ENCODE results near the gene TAX1BP1.

Gene TAX1BP1

GRCh38 chr7:27810186-27810585, 70.2 kb downstream of the TAX1BP1 start:
- Histone ChIP-seq H3K4me3 (ENCODE audit: low read length) (no peak overlapping the region), H3K36me3 (ENCODE audit: control insufficient read depth, insufficient read depth, low read length) (no peaks in the 10 kb centered on the region), H3K27ac (ENCODE audit: low read length) (no peak overlapping the region), H3K4me1 (ENCODE audit: control insufficient read depth, insufficient read depth, low read length) (no peaks in the 10 kb centered on the region), H3K27me3 (ENCODE audit: control insufficient read depth, insufficient read depth, low read length) (no peaks in the 10 kb centered on the region), H3K9me3 (ENCODE audit: control insufficient read depth, insufficient read depth, low read length) (no peaks in the 10 kb centered on the region)
- no CpG with 5 or more reads among the region's 4 CpGs for WGBS (ENCODE audit: insufficient coverage, insufficient read length)
- no peak for DNase-seq (ENCODE audit: low read depth, low spot score)

GRCh38 chr7:27812706-27813105, 72.7 kb downstream of the TAX1BP1 start:
- H3K4me1 ChIP-seq (ENCODE audit: control insufficient read depth, insufficient read depth, low read length), result no peaks in the 10 kb centered on the region
- DNase-seq (ENCODE audit: low read depth, low spot score), result no peak
- WGBS (ENCODE audit: insufficient coverage, insufficient read length), result no CpG with 5 or more reads among the region's 2 CpGs
- no peak overlapping the region for H3K4me3 ChIP-seq (ENCODE audit: low read length)
- no peak overlapping the region for H3K27ac ChIP-seq (ENCODE audit: low read length)
- H3K36me3 ChIP-seq (ENCODE audit: control insufficient read depth, insufficient read depth, low read length), result no peaks in the 10 kb centered on the region
- no peaks in the 10 kb centered on the region for H3K9me3 ChIP-seq (ENCODE audit: control insufficient read depth, insufficient read depth, low read length)
- H3K27me3 ChIP-seq (ENCODE audit: control insufficient read depth, insufficient read depth, low read length), result no peaks in the 10 kb centered on the region

GRCh38 chr7:27822245-27822644, 82.3 kb downstream of the TAX1BP1 start:
- no peak overlapping the region for H3K27ac ChIP-seq (ENCODE audit: low read length)
- H3K4me3 ChIP-seq (ENCODE audit: low read length), result no peak overlapping the region
- no peaks in the 10 kb centered on the region for H3K27me3 ChIP-seq (ENCODE audit: control insufficient read depth, insufficient read depth, low read length)
- no peak for DNase-seq (ENCODE audit: low read depth, low spot score)
- no peaks in the 10 kb centered on the region; the same call in 1 of the 2 replicates for H3K36me3 ChIP-seq (ENCODE audit: control insufficient read depth, insufficient read depth, low read length)
- no peaks in the 10 kb centered on the region for H3K4me1 ChIP-seq (ENCODE audit: control insufficient read depth, insufficient read depth, low read length)
- no CpG with 5 or more reads among the region's 2 CpGs for WGBS (ENCODE audit: insufficient coverage, insufficient read length)
- H3K9me3 ChIP-seq (ENCODE audit: control insufficient read depth, insufficient read depth, low read length), result no peaks in the 10 kb centered on the region

- Histone ChIP-seq H3K27me3 (ENCODE audit: control insufficient read depth, insufficient read depth, low read length) (no peaks in the 10 kb centered on the region), H3K9me3 (ENCODE audit: control insufficient read depth, insufficient read depth, low read length) (no peaks in the 10 kb centered on the region), H3K4me3 (ENCODE audit: low read length) (no peak overlapping the region), H3K27ac (ENCODE audit: low read length) (no peak overlapping the region), H3K36me3 (ENCODE audit: control insufficient read depth, insufficient read depth, low read length) (no peaks in the 10 kb centered on the region; the same call in 1 of the 2 replicates), H3K4me1 (ENCODE audit: control insufficient read depth, insufficient read depth, low read length) (no peaks in the 10 kb centered on the region)
- no peak for DNase-seq (ENCODE audit: low read depth, low spot score)
- no CpG with 5 or more reads among the region's 2 CpGs for WGBS (ENCODE audit: insufficient coverage, insufficient read length)
Observed at GRCh38 chr7:27825891-27826290, 85.9 kb downstream of the TAX1BP1 start.

- no peak for DNase-seq (ENCODE audit: low read depth, low spot score)
- H3K27ac ChIP-seq (ENCODE audit: low read length), result no peak overlapping the region
Observed at GRCh38 chr7:27826357-27826756, 86.4 kb downstream of the TAX1BP1 start.

GRCh38 chr7:27834179-27834921, 94.4 kb downstream of the TAX1BP1 start:
- H3K4me3 ChIP-seq (ENCODE audit: low read length), result no peak overlapping the region
- 0 out of 2 replicates have a peak, but pooled peaks cover 3% of the 10 kb centered on the region for H3K4me1 ChIP-seq (ENCODE audit: control insufficient read depth, insufficient read depth, low read length)
- no peaks in the 10 kb centered on the region for H3K9me3 ChIP-seq (ENCODE audit: control insufficient read depth, insufficient read depth, low read length)
- H3K27ac ChIP-seq (ENCODE audit: low read length), result no peak overlapping the region
- no peaks in the 10 kb centered on the region for H3K27me3 ChIP-seq (ENCODE audit: control insufficient read depth, insufficient read depth, low read length)
- peaks cover 3% of the 10 kb centered on the region; the same call in 1 of the 2 replicates for H3K36me3 ChIP-seq (ENCODE audit: control insufficient read depth, insufficient read depth, low read length)
- DNase-seq (ENCODE audit: low read depth, low spot score), result no peak
- WGBS (ENCODE audit: insufficient coverage, insufficient read length), result no CpG with 5 or more reads among the region's 7 CpGs

More at GRCh38 chr7:27826357-27826756, 86.4 kb downstream of the TAX1BP1 start:
- no peaks in the 10 kb centered on the region; the same call in 1 of the 2 replicates for H3K36me3 ChIP-seq (ENCODE audit: control insufficient read depth, insufficient read depth, low read length)
- no peaks in the 10 kb centered on the region for H3K27me3 ChIP-seq (ENCODE audit: control insufficient read depth, insufficient read depth, low read length)
- no CpG with 5 or more reads among the region's 5 CpGs for WGBS (ENCODE audit: insufficient coverage, insufficient read length)
- H3K4me1 ChIP-seq (ENCODE audit: control insufficient read depth, insufficient read depth, low read length), result no peaks in the 10 kb centered on the region
- H3K9me3 ChIP-seq (ENCODE audit: control insufficient read depth, insufficient read depth, low read length), result no peaks in the 10 kb centered on the region
- H3K4me3 ChIP-seq (ENCODE audit: low read length), result no peak overlapping the region

- WGBS (ENCODE audit: insufficient coverage, insufficient read length), result no CpG with 5 or more reads among the region's 7 CpGs
- Histone ChIP-seq H3K9me3 (ENCODE audit: control insufficient read depth, insufficient read depth, low read length) (no peaks in the 10 kb centered on the region), H3K4me1 (ENCODE audit: control insufficient read depth, insufficient read depth, low read length) (0 out of 2 replicates have a peak, but pooled peaks cover 3% of the 10 kb centered on the region), H3K27ac (ENCODE audit: low read length) (no peak overlapping the region), H3K36me3 (ENCODE audit: control insufficient read depth, insufficient read depth, low read length) (peaks cover 3% of the 10 kb centered on the region; the same call in 1 of the 2 replicates), H3K4me3 (ENCODE audit: low read length) (no peak overlapping the region), H3K27me3 (ENCODE audit: control insufficient read depth, insufficient read depth, low read length) (no peaks in the 10 kb centered on the region)
- DNase-seq (ENCODE audit: low read depth, low spot score), result no peak
Observed at GRCh38 chr7:27835376-27835775, 95.4 kb downstream of the TAX1BP1 start.

GRCh38 chr7:27836536-27836935, 96.6 kb downstream of the TAX1BP1 start:
- H3K9me3 ChIP-seq (ENCODE audit: control insufficient read depth, insufficient read depth, low read length), result no peaks in the 10 kb centered on the region
- H3K27me3 ChIP-seq (ENCODE audit: control insufficient read depth, insufficient read depth, low read length), result no peaks in the 10 kb centered on the region
- peaks cover 3% of the 10 kb centered on the region; the same call in 1 of the 2 replicates for H3K36me3 ChIP-seq (ENCODE audit: control insufficient read depth, insufficient read depth, low read length)
- DNase-seq (ENCODE audit: low read depth, low spot score), result no peak
- H3K27ac ChIP-seq (ENCODE audit: low read length), result no peak overlapping the region
- no peak overlapping the region for H3K4me3 ChIP-seq (ENCODE audit: low read length)
- no CpG with 5 or more reads among the region's 2 CpGs for WGBS (ENCODE audit: insufficient coverage, insufficient read length)
- 0 out of 2 replicates have a peak, but pooled peaks cover 3% of the 10 kb centered on the region for H3K4me1 ChIP-seq (ENCODE audit: control insufficient read depth, insufficient read depth, low read length)

GRCh38 chr7:27839099-27839498, 99.1 kb downstream of the TAX1BP1 start:
- no peak overlapping the region for H3K4me3 ChIP-seq (ENCODE audit: low read length)
- no peaks in the 10 kb centered on the region for H3K27me3 ChIP-seq (ENCODE audit: control insufficient read depth, insufficient read depth, low read length)
- no peak overlapping the region for H3K27ac ChIP-seq (ENCODE audit: low read length)
- no peaks in the 10 kb centered on the region for H3K36me3 ChIP-seq (ENCODE audit: control insufficient read depth, insufficient read depth, low read length)
- H3K9me3 ChIP-seq (ENCODE audit: control insufficient read depth, insufficient read depth, low read length), result no peaks in the 10 kb centered on the region
- WGBS (ENCODE audit: insufficient coverage, insufficient read length), result no CpG with 5 or more reads among the region's 10 CpGs
- peaks cover 4% of the 10 kb centered on the region for H3K4me1 ChIP-seq (ENCODE audit: control insufficient read depth, insufficient read depth, low read length)
- DNase-seq (ENCODE audit: low read depth, low spot score), result no peak

GRCh38 chr7:27840313-27840712, 100.4 kb downstream of the TAX1BP1 start:
- no CpG with 5 or more reads among the region's 8 CpGs for whole genome bisulfite sequencing (ENCODE audit: insufficient coverage, insufficient read length)
- Histone ChIP-seq H3K36me3 (ENCODE audit: control insufficient read depth, insufficient read depth, low read length) (no peaks in the 10 kb centered on the region), H3K4me3 (ENCODE audit: low read length) (no peak overlapping the region), H3K27ac (ENCODE audit: low read length) (no peak overlapping the region), H3K27me3 (ENCODE audit: control insufficient read depth, insufficient read depth, low read length) (no peaks in the 10 kb centered on the region), H3K9me3 (ENCODE audit: control insufficient read depth, insufficient read depth, low read length) (no peaks in the 10 kb centered on the region), H3K4me1 (ENCODE audit: control insufficient read depth, insufficient read depth, low read length) (peaks cover 4% of the 10 kb centered on the region)
- DNase-seq (ENCODE audit: low read depth, low spot score), result no peak
